NCI-H1105 treated with DMSO at 0.1 percent for 48 hours (cell line): ENCODE results near the gene PCSK9.

Experiments used
- DNase-seq: peaks from one replicate; lab custom pipeline; 2025; lab: John Stamatoyannopoulos, UW

PCSK9 gene

DNA sequence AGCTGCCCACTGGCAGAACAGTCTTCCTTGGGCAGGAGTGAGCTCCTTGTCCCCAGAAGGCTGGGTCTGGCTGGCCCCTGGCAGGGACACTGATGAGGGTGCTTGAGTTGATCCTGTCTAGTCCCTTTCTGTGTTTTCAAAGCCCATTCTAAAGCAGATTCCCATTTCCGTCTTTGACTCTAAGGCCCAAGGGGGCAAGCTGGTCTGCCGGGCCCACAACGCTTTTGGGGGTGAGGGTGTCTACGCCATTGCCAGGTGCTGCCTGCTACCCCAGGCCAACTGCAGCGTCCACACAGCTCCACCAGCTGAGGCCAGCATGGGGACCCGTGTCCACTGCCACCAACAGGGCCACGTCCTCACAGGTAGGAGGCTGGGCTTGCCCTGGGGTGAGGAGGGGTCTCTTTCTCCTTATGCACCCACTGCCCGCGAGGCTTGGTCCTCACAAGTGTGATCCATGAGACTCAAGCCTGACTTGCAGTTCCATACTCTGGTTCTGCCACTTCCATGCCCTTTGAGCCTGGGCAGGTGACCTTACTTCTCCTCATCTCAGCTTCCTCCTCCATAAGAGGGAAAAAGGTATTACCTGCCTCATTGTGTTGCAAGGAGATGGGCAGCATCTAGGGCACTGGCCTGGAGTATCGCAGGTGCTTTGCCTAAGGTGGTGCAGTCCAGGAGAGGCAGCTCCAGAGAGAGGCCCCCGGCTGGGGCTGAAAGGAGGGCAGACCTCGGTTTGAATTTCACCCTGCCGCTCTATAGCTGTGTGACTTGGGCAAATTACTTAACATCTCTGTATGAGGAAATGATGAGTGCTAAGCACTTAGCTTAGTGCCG is 20.2 kb downstream of the PCSK9 start:
- no peak for DNase-seq

DNA sequence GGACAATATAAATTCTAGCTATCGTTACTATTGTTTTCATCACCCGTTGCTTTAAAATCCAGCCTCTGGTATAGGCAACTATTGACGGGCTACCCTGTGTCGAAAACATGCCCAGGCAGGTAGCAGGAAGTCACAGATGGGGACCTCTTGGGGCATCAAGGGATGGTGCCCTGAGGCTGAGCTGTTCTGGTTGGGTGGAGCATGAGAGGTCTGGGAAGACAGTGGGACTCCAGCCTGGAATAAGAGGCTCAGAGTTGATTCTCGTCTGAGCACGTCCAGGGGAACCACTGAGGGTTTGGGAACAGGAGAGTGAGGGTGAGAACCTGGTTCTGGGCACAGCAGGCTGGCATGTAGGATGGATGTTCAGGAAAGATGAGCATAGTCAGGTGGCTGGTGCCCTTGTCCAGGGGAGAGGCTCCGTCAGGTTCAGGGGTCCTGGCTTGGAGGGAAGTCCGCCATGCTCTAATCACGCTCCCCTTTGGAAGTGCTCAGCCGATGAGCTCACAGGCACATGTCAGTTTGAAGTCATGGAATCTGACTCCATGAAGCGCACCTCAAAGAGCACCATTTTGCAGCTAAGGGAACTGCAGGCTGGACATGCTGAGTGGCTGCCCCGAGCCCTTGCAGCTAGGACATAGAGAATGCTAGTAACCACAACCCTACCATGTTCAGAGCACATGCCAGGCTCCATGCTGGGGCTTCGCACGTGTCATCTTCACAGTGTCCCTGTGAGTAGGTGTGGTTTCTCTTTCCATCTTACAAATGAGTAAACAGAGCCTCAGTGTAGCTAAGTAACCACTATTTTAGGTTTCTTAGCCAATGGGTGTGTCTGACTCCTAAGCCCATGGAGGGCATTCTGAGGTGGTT is 21.0 kb downstream of the PCSK9 start:
- DNase-seq = no peak

DNA sequence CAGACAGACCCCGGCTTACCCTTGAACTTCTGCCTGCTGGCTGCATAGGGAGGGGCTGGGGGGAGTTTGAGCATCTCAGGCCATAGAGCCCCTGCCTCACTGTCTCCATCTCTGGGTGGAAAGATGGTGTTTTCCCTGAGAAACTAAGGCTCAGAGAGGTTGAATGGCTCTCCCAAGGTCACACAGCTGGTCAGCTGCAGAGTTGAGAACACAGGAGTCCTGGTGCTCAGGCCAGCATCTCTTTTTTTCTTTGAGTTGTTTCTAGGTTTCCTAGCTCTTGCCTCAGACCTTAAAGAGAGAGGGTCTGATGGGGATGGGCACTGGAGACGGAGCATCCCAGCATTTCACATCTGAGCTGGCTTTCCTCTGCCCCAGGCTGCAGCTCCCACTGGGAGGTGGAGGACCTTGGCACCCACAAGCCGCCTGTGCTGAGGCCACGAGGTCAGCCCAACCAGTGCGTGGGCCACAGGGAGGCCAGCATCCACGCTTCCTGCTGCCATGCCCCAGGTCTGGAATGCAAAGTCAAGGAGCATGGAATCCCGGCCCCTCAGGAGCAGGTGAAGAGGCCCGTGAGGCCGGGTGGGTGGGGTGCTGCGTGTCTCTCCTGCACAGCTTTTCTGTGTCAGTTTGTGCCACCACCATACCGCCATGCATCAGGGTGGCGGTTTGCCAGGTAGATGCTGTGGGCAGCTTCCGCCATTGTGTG is 21.8 kb downstream of the PCSK9 start:
- no peak for DNase-seq

DNA sequence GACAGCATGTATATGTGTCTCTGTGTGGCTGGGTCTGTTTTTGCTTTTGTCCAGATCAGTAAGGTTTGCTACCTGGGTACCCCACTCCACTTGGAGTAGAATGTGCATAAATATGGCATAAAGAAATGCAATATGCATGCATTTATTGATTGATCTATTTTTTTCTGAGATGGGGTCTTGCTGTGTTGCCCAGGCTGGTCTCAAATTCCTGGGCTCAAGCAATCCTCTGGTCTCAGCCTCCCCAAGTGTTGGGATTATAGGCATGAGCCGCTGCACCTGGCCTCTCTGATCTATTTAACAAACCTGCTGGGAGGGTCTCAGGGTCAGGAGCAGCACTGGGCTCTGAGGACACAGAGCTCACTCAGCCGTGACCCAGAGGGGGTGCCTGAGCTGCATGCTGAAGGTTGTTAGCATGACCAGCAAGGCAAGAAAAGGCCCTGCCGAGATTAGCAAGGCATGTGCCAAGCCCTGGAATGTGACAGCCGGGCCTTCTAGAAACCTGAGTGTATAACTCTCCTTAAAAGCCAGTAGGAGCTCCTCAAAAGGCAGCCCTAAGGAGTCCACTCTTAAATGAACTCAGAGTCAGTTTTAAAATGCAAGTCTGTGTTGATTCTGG is 22.5 kb downstream of the PCSK9 start:
- no peak for DNase-seq

DNA sequence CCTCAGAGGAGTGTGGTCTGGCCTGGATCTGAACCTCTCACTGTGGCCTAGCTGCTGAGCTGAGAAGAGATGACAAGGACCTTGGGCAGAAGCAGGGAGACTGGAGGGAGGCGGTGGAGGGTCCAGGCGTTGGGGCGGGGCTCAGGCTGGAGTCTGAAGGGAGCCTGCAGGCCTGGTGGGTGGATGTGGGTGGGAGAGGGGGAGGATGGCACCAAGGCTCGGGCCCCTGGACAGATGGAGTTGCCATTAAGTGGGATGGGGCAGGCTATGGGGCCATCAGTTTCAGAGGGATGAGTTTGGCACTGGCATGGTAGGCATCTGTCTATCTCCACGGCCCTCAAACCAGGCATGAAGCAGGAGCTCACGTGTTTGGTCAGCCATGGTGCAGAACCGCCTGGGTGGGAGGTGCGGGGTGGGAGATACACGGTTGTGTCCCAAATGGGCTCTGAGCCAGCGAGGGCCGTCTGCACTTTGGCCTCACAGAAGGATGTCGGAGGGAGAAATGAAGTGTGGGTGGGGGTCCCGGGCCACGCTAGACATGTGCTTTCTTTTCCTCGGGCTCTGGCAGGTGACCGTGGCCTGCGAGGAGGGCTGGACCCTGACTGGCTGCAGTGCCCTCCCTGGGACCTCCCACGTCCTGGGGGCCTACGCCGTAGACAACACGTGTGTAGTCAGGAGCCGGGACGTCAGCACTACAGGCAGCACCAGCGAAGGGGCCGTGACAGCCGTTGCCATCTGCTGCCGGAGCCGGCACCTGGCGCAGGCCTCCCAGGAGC is 23.6 kb downstream of the PCSK9 start:
- DNase-seq = no peak

DNA sequence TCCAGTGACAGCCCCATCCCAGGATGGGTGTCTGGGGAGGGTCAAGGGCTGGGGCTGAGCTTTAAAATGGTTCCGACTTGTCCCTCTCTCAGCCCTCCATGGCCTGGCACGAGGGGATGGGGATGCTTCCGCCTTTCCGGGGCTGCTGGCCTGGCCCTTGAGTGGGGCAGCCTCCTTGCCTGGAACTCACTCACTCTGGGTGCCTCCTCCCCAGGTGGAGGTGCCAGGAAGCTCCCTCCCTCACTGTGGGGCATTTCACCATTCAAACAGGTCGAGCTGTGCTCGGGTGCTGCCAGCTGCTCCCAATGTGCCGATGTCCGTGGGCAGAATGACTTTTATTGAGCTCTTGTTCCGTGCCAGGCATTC is 24.2 kb downstream of the PCSK9 start:
- peak; percentile 54 for DNase-seq

DNA sequence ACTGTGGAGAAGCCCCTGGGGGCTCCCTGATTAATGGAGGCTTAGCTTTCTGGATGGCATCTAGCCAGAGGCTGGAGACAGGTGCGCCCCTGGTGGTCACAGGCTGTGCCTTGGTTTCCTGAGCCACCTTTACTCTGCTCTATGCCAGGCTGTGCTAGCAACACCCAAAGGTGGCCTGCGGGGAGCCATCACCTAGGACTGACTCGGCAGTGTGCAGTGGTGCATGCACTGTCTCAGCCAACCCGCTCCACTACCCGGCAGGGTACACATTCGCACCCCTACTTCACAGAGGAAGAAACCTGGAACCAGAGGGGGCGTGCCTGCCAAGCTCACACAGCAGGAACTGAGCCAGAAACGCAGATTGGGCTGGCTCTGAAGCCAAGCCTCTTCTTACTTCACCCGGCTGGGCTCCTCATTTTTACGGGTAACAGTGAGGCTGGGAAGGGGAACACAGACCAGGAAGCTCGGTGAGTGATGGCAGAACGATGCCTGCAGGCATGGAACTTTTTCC is 24.8 kb downstream of the PCSK9 start:
- peak; percentile 64 for DNase-seq

DNA sequence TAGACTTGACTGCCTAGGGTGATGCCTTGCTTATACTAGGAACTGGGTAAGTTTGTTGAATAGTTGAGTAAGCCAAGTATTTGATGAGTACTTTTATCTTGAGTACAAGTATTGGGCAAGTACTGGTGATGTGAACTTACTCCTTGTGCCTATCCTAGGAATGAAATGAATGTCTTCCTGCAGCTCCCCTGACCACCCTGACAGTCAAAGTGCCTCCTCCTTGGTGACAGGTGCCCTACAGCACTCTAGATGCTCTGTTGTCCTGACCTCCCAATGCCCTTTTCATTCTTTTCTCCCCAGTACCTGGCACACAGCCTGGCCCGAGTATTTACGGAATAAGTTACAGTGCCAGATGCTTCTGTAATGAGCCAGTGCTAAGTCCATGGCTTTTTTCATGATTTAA is 25.5 kb downstream of the PCSK9 start:
- DNase-seq = peak; percentile 52

DNA sequence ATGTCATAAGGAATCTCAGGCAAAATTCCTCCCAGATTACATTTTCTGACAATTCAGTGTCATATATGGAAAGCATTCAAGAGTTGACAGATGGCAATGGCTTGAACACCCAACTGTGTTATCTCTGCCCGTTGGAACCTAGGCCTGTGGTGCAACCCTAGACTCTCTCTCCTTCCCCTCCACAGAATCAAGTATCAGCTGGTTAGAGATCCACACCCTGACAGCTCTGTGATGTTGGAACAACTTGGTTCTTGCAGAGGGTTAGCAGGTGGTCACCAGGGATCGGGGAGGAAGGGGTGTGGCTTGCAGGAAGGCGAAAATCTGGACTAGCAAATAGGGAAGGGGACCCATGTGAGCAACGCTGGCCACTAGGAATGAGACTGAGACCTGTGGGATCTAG is 26.3 kb downstream of the PCSK9 start:
- no peak for DNase-seq

DNA sequence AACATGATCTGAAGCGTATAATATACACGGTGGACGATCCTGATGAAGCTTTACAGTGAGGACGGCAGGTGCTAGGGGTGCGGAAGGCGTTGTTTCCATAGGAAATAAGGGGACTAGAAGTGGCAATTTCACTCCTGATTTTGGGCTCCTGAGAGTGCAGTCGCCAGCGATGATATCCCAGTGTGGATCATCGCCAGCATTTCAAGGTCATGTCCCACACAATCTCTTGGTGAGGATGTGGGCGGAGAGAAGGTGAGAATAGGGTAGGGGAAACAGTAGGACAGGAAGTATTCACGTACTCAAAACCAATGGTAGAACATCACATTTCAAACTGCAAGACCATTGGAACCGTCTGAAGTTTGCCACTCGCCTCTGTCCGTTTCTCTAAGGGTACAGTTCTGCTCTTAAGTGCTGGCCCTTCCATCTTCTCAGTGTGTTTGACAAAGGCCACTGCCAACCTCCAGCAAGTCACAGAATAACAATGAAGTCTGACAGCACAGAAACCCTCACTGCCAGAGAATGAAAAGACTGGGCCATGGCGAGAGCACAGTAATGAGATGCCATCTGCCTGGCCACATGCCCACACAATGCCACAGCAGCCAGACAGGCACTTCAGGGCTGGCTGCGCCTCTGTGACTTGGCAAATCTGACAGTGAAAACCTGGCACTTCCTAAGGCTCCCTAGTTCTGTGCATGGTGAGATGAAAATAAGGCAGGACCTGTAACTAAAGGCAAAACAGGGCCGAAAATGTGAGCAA is 27.9 kb downstream of the PCSK9 start:
- DNase-seq = peak; percentile 89

DNA sequence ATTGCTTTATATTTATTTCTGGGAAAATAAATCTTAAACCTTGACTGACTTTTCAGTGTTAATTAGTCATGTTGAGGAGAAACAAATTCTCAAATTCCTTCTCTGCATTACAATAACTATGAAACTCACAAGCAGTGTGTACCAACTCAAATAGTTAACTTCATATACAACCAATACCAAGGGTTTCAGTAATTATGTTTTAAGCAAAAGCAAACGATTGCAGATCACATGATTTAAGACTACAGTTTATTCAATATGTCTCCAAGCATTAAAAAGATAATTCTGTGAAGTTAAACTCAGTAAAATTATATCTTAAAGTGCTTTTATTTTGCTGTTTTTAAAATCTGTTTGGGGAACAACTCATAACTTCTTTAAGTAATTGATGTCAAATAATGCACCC is 28.6 kb downstream of the PCSK9 start:
- DNase-seq = no peak

DNA sequence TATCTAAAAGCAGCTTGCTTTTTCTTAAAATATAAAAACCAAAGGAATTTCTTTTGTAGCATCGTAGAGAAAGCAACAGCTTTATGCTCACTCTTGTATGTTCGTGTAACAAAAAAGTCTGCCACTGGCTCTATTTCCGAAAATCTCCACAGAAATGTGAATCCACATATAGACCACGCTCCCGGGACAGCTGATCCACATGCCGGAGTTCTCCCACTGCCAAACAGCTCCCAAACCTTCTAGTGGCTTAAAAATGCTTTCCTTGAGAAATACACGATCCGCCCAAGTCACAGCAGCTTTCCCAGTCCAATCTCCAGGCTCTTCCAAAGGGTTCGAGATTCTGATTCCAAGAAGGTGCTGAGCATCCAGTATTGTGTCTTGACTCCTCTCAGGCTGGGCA is 29.3 kb downstream of the PCSK9 start:
- no peak for DNase-seq

DNA sequence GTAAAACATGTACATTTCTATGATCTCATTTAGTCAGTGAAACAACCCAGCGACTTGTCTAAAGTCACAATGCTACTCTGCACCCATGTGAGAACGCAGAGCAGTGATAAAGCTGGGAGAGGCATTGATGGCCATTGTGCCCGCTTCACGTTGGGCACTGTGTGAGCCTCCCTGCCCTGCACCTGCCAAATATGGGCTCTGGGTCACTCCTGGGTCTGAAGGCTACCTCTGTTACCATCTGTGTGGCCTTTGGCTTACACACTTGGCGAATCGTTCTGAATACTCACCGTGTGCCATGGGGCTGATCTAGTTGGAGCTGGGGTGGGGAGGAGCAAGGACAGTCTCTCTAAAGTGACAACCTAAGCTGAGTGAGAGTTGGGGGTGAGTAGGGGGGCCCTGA is 29.9 kb downstream of the PCSK9 start:
- no peak for DNase-seq

DNA sequence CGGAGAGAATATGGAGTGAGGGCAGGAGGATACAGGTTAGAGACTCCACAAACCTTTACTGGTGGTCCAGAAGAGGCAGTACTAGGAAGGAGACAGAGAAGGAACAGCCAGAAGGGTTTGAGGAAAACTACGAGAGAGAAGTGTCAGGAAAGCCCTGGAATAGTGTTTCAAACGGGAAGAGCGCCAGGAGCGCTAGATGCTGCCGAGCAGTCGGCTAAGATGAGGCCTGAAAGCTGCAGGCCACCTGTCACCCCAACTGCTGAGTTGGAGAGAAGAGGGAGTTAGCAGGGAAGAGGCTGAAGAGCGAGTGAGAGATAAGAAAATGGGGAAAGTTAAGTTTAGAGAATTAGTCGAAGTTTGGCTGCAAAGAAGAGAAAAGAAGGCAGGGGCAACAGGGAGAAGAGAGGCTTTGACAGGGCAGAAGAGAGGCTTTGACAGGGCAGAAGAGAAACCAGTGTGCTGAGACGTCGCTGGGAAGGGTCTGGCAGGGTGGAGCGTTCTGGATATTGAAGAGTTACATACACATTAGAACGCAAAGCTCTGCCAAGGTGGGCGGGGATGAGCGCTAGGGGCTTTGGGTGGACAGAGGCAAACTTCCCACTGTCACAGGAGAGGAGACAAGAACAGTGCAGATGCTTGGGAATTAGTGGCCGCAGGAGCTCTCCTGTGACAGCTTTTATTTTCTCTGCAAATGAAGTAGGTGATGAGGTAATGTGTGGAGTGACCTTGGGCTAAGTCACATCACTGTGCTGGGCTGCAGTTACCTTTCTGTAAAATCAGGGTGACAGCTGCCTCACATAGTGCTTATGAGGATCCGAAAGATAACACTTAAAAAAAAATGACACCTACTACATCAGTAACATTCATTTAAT is 31.2 kb downstream of the PCSK9 start:
- no peak for DNase-seq

DNA sequence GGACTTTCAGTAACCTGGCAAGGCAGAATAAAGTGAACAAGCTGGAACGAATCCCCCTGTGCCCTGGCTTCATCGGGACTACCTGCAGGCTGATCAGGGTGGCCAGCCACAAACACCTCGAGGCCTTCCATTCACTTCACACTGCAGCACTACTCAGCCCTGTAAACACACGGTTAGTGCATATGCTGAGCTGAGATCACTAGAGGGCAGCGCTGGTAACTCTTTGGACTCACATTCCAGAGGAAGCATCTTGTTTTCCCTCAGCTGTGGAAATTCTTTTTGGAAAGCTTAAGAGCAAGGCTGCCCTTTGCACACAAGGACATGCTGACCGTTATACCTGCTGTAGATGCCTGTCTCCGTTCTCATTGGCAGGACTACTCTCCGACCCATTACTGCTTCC is 32.1 kb downstream of the PCSK9 start:
- peak; percentile 43 for DNase-seq

DNA sequence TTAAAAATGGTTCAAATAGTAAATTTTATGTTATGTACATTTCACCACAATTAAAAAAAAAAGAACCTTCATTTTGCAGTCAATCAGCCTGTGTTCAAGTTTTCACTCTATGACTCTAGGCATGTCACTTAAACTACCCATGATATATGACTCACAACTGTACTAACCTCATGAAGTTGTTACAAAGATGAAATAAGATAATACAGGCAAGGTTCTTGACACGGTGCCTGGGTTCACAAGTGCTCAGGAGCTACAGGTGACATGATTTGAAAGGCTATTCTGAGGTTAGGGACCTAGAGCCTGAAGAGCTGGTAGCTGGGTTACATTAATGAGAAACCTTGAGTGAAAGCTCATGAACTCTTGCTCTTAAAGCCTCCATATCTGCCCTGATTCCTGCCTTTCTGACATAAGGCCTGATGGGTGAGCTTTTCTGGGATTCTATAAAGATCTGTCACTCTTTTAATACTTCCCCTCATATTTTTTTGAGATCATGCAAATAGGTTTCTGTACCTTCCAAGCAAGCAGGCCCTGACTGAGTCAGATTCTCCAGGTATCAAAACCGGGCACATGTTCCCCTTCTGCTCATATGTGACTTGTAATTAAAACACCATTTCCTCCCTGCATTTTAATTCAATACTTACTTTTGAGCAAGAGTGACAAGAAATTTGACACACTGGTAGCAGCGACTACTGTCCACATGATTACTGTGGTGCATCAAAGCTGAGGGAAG is 34.0 kb downstream of the PCSK9 start:
- no peak for DNase-seq

DNA sequence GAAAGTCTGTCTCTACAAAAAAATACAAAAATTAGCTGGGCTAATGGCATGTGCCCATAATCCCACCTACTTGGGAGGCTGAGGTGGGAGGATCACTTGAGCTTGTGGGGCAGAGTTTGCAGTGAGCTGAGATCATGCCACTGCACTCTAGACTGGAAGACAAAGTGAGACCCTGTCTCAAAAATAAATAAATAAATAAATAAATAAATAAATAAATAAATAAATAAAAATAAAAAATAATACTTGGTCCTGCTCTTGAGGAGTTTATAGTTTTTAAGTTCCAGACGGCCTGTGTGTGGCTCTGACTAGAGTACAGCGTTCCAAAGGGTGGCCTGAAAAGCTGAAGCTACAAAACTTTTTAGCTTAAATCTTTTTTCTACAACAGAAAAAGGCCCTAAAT is 35.1 kb downstream of the PCSK9 start:
- DNase-seq = no peak

DNA sequence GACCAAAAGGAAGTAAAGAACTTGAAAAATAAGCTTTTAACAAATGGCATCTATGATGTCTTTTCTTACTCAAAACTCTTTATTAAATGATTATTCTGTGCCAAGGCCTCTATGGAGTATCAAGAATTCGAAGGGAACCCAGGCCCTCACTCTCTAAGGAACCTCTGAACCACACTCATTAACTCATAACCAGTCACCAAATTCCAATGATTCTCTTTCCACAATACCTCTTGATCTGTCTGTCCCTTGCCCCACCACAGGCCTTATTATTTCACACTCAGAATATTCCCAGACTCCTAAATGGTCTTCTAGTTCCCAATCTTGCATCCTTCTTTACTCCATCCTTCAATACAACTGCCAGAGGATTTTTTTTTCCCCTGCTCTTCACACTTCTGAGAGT is 37.0 kb downstream of the PCSK9 start:
- DNase-seq = no peak

DNA sequence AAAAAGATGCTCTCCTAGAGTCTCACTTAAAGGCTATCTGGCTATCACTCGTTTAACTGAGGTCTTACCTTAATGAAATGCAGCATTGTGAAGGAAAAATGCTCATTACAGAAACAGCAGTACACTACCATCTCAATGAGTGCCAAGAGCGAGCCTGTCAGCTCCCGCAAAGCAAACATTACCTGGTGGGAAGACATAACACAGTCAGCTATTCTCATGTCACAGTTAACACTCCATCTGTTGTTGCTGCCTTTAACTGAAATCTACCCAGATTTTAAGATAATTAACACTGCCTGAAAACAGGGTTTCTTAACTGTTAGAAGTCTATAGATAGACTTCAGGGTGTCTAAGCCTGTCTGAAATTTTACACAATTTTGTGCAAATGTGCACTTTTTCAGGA is 39.1 kb downstream of the PCSK9 start:
- DNase-seq = no peak
